SIG-M5 treated with dmso at 0.1 percent for 504 hours (cell line): ENCODE data around the gene SSU72.
"Not testable (repeated sequence)": the region's sequence is repeated elsewhere in the genome, so short reads cannot be mapped to it uniquely, and the experiment has no call there.

Experiments used
- DNase-seq: peaks from one replicate; lab custom pipeline; 2025; ENCODE audit not compliant: unreplicated experiment; lab: John Stamatoyannopoulos, UW

The SSU72 gene

DNA sequence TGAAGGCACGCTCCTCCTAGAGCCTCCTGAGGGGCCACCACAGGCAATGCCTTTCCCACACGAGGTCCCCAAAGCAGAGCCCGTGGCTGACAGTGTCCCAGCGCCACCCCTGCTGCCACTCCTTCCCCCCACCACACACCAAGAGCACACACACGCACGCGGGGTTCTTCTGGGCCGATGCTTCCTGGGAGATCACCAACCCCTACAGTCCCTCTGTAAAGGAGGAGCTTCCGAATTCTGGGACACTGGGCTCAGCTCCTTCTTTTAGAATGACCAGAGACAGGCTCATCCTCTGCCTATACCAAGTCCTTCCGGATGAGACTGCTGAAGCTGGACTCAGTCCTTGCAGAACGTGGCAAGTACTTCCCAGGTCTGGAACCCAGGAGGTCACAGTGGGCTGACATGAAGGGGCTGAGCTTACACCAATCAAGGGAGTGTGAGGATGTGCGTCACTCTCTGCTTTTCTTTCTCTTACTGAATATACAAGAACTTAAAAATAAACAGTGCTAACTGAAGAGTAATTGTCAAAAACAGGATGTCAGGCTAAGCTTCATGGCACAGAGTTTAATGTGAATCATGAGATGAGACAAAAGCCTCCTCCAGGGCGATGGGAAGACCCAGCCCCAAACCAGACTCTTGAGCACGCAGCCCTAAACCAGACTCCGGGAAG, 12.7 kb downstream of the SSU72 start:
- DNase-seq, result no peak

DNA sequence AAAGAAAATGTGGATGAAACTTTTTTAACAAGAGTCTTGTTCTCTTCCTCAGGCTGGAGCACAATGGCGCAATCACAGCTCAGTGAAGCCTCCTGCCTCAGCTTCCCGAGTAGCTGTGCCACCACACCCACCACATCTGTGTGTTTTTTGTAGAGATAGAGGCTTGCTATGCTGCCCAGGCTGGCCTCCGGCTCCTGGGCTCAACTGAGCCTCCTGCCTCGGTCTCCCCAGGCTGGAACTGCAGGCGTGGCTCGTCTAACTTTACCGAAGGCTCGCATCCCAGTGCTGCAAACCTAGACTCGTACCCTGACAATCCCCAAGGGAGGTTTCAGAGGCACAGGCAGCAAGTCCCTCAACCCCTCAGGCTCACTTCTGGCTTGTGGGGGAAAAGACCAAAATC, 14.5 kb downstream of the SSU72 start:
- DNase-seq, result no peak

DNA sequence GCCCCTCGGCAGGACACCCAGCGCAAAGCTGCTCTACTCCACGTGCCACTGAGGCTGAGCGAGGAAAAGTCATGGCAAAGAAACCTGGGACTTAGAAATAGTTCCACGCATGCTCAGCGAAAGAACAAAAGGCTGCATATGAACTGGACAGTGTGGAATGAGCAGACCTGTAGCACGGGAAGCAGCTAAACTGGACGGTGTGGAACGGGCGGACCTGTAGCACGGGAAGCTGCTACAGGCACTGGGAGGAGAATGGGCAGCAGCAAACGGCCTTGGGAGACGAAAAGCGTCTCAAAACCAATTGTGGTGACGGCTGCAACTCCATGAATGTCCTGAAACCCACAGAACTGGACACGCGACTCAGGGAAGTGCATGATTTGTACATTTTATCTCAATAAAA, 15.6 kb downstream of the SSU72 start:
- no peak for DNase-seq

DNA sequence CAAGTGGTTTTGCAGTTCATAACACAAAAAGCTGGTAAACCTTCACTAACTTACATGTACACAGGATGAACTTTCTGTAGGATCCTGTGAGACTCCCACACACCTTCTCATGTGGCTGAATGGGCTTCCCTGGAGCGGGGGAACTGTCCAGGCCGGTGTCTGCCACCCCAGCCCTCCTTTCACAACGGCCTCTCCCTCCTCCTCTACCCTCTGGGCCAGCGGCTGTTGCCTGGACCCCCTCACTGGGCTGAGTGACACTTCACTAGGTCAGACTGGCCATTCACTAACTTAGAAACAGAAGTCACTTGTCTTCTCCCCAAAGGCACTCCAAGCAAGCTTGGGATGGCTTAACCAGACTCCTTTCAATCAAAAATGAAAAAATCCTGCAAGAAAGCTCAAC, 16.1 kb downstream of the SSU72 start:
- DNase-seq, result no peak

DNA sequence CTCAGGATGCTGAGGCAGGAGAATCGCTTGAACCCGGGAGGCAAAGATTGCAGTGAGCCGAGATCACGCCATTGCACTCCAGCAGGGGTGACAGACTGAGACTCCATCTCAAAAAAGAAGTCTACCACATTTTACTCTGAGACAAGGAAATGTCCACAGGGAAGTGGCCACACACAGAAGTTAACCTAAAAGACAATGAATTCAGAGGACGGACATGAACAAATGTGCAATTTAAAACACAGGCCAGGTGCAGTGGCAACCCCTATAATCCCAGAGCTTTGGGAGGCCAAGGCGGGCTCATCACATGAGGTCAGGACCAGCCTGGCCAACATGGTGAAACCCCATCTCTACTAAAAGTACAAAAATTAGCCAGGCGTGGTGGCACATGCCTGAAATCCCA, 17.0 kb downstream of the SSU72 start:
- not testable (repeated sequence) for DNase-seq

DNA sequence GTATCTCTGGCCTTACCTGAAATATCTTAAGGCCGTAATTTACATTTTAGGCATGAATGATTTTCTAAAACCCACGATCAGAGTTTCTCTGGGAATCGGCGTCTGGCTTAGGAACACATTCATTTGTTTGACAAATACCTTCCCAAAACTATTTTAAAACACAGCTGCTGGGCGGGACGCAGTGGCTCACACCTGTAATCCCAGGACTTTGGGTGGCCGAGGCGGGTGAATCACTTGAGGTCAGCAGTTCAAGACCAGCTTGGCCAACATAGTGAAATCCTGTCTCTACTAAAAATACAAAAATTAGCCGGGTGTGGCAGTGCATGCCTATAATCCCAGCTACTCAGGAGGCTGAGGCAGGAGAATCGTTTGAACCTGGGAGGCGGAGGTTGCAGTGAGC, 17.7 kb downstream of the SSU72 start:
- DNase-seq, result not testable (repeated sequence)

DNA sequence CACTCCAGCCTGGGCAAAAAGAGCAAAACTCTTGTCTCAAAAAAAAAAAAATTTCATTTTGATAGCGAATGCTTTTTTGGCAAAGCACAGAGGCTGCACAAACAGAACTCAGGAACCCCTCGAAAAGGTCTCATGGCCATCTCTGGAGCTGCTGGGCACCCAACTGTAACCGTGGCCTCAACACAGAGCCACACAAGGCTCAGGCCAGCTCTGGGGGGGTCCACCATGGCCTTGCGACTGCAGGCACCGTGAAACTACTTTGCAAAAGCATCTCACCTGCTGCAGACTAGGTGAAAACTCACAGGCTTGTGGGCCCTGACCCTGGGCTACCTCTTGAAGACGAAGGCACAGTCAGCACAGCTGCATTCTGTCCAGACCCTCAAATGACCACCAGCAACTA, 18.2 kb downstream of the SSU72 start:
- DNase-seq, result no peak

DNA sequence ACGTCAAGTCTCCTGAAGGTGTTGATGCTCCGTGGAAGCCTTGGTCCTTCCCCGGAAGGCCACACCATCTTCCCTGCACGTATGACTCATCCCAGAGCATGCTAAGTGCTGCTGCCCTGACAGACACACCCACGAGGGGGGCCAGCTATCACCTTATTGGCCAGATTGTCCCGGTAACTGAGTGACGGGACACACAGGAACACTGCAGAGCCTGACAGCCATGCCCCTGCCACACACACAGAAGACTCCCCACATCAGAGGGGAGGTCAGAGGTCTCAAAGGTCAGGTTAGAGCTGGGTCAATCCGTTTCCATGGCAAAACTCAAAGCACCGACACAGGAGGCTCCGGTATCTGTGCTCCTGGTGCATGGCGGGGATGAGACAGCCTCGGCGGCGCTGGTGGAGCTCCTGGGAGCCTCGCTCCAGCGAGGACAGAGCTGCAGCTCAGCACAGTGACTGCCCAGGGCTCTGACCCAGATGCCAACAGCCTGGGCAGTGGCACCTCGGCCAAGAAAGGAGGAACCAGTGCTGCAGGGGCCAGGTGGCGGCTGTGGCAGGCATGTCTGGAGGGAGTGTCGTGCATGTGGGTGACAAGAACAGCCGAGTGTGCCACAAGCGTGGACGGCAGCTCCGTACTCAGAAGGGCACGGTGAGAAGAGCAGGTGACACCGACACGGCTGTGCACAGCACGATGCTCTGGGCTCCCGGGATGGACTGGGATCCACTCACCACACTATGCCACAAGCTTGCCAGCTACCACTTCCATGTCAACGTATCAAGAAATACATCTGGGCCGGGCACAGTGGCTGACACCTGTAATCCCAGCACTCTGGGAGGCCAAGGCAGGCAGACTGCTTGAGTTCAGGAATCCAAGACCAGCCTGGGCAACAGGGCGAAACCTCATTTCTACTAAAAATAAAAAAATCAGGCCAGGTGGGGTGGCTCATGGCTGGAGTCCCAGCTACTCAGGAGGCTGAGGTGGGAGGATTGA, 19.4 kb downstream of the SSU72 start:
- peak; percentile 36 for DNase-seq

DNA sequence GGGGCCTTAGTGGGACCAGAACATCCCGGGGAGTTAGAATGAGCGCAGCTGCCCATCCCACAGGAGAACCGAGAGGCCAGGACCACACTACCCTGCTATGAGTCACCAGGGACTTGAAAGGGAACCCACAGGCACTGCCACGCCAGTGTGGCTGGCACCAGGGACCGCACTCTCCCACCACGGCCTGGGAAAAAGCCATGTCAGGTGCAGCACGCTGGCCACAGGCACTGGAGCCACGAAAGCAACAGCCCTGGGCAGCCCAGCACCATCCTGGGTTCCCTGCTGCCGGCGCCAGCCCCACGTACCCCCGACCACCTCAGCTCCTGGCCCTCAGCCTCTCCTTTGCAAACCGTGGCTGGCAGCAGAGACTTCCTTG, 20.1 kb downstream of the SSU72 start:
- DNase-seq, result no peak

DNA sequence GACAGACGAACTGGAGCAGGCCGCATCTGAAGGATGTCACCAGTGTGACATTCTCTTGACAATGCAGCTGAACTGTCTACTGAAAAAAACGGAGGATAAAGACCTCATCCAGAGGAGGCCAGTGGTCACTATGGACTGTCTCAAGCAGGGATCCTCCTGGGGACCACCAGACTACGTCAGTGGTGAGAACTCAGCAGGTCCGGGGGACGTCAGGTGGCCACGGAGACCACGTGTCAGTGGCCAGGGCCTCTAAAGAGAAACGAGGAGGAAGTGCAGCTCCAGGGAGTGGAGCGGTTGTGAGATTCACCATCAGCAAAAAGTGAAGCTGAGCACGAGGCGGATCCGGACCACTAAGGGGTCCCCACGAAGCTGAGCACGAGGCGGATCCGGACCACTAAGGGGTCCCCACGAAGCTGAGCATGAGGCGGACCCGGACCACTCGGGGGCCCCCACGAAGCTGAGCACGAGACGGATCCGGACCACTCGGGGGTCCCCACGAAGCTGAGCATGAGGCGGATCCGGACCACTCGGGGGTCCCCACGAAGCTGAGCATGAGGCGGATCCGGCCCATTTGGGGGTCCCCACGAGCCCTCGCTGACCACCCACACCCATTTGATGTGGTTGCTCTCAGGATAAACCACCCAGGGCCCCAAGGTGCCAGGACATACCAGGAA, 20.7 kb downstream of the SSU72 start:
- no peak for DNase-seq

DNA sequence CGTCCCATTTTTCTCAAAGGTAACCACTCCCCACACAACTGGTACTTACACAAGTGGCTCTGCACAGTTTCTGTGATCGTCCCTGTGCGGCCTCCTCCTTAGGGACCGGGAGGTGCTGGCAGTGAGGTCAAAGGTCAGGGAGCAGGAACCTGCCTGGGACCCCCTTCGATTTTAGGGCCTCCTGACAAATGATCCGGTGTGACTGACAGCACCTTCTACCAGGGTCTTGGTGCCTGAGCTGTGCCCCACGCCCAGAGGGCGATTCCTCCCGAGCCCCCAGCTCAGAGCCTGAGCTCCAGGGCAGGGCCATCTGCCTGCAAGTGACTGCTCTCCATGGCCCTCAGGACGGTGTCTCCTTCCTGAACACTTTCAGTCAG, 22.4 kb downstream of the SSU72 start:
- DNase-seq, result no peak

DNA sequence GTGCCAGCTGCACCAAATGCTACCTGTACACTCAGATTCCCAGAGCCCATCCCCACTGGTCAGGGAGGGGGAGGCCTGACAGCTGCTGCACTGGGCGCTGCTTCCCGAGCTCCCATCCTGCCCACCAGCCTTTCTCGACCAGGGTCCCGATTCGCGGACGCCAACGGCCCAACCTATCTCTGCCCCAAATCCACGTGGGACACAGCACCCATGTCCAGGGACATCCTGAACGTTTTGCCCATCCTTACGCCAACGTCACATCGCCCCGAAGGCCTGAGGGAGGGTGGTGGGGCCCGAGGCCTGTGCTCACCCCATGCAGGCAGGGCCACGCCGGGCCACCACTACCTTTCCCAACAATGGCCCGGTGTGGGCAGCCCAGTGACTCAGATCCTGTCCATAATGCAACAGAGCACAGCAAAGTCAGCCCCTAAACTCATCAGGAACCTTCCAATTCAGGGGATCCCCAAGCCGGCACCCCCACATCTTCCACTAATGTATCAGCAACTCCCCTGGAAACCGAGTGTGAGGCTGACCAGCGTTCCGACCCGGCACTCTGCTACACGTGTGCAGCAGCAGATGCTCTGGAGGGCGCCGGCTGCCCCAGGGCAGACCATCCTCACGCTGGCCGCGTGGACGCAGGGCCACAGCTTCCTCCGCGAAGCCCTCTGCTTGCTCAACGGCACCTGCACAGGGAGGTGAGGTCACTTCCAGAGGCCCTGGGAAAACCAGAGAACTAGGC, 23.0 kb downstream of the SSU72 start:
- no peak for DNase-seq

DNA sequence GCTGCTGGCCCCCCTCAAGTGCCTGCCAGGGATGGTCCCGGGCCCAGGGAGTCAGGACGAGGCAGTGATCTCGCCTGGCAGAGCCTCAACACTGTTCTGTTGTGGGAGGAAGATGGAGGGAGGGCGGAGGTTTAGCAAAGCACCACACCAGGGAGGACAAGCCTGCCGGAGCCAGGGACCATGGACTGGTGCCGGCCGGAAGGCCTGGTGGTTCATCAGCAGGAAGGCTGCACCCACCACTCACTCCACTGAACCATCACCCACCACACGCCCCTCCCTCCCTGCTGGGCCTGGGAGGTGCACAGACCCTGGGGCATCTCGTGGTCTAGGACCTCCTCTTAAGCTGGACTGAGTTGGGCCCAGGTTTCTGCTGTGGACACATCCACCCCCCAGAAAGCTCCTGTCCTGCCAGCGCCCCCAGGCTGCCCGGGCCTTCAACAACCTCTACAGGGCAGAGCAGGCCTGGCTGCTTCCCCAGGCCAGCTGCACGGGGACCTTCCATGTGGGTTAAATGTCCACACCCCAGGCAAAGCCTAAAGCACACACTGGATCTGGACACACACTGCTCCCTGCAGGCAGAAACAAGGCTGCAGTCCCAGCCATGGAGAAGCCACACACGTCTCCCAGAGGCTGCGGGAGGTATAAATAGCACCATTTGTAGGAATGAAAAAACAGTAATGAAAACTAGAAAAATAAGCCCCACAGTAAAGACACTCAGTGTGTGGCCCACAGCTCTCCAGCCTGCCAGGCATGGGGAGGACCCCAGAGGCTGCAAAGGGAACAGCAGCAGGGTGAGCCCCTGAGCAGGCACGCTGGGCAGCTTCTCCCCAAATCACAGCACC, 23.9 kb downstream of the SSU72 start:
- DNase-seq, result no peak

DNA sequence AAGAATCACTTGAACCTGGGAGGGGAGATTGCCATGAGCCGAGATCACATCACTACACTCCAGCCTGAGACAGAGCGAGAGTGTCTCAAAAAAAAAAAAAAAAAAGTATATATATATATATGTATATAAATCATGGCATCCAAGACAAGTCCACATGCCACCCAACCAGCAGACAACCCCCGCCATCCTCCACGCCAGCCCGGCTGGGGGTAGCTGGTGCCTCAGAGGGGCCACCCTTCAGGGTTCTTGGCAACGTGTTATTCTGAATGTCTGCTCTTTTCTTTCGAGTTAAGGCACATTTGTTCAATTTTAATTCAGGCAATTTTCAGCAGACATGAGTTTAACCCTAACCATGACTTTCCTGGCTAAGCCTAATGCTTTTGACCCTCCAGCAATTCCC, 24.6 kb downstream of the SSU72 start:
- DNase-seq, result no peak

DNA sequence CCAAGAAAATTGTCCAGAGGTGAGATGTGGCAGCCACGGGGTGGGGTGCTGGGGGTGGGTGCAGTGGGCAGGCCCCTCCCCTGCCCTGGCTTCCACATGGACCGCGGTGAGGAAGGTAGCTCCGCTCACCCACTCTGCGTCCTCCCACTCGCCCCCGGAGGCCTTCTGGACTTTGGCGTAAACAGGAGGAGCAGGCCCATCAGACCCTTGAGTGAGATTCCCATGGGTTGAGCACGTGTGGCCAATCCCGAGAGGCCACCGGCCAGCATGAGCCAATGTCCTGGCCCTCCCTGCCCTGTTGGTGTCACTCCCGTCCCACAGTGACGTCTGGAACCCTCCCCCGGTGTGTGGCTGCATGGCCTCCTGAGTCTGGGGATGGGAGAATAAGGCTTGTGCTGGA, 26.1 kb downstream of the SSU72 start:
- no peak for DNase-seq

DNA sequence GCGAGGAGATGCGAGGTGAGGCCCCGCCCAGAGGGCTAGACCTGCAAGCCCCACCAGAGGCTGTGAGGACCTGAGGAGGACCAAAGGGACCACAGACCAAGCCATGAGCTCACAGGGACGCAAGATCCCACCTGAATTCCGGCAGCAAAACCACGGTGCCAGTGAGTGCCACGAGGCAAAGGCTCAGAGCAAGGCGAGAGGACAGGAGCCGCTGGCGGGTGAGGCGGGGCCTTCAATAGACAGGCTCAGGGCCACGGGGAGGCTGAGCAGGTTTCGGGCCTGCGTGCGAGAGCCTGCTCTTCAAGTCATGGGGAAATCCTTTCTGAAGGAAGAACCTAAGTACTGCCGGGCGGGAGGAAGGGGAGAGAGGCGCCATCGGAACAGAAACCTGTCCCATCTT, 27.2 kb downstream of the SSU72 start:
- no peak for DNase-seq

DNA sequence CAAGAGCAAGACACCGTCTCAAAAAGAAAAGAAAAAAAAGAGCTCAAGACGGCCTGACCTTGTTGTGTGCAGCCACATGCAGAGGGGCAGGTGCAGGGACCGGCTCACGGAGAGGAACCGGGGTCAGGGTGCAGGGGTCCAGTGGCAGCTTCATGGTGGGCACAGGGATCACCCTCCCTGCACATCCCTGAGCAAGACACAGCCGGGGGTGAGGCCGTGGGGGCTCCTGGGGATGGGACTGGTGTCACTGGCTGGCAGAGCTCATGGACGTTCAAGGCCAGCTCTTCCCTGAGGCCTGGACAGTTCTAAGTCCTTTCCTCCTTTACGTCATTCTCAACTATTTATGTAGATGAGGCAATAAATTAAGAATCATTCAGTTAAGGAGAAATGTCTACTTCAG, 27.7 kb downstream of the SSU72 start:
- no peak for DNase-seq

DNA sequence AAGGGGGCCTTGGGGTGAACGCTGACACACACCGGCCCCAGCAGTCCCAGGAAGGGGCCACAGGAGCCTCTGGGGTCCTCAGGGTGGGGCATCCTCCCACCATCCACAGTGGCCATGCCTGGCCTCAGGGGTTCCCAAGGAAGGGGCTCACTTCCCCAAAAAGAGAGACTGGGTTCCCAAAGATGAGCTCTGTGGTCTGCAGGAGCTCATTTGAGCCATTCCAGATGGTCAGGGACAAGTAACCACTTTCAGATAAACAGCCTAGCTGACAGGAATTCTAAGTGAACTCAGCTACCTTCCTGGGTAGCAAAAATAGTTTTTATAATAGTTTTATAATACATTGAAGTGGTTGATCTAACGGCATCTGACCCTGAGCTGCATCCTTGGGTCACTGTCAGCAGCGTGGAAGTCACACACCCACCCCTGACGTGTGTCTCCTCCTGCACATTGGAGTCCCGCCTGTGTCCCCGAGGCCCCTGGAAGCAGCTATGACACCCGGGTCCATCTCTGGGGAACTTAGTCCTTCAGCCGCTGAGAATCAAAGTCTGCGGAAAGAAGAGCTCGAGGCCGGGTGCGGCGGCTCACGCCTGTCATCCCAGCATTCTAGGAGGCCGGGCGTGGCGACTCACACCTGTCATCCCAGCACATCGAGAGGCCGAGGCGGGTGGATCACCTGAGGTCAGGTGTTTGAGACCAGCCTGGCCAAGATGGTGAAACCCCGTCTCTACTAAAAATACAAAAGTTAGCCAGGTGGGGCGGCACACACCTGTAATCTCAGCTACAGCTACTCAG, 28.5 kb downstream of the SSU72 start:
- DNase-seq, result no peak

DNA sequence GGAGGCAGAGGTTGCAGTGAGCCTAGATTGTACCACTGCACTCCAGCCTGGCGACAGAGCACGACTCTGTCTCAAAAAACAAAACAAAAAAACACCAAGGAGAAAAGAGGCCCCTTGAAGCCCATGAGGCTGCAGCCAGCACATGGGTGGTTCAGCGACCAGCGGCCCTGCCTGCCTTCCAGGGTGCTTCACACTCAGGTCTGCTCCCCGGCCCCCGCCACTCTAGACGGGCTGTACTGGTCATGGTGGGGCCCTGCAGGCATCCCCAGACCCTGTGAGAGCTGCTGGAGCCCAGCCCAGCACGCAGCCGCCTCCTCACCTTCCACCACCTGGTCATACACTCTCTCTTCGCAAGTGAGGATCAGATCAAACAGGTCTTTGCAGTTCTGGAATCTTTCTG, 30.1 kb downstream of the SSU72 start:
- no peak for DNase-seq

DNA sequence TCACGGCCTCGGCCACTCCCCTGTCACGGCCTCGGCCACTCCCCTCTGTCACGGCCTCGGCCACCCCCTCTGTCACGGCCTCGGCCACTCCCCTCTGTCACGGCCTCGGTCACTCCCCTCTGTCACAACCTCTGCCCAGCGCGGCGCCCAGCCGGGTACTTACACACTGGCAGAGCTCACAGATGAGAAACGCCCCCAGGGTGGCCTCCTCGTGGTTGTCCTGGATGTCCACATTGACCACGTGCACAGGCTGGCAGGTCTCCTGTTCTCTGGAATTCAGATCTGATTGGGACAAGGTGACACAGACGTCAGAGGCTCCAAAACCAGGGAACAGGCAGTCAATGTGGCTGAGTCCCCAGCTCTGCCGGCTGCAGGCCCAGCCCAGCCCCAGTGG, 31.0 kb downstream of the SSU72 start:
- no peak for DNase-seq
